K562 (cell line): Measurements from ENCODE around the gene RNF39. TPM values are rescaled to one million over a fixed set of nuclear protein-coding genes. Genes with fewer than 3 reads are reported as not detected.

Experiments used
- ATAC-seq: fragments of 200-7000 bp; cut with Tn5 transposase; 3 replicates; pipeline ENCODE4 v1.9.1; 2020; ENCODE audit warnings: moderate library complexity
- BruUV-seq: library from RNA; stranded (reverse); fragments of 400-500 nt; replicated peaks from 2 replicates; lab custom pipeline; 2021; lab: Mats Ljungman, UMichigan
- CTCF ChIA-PET: fragments of 300-600 bp; formaldehyde crosslinking; extraction: SDS; loops from one replicate; lab custom pipeline; 2021; ENCODE audit warnings: low intra/inter-chr PET ratio; lab: Yijun Ruan, JAX
- POLR2A ChIA-PET: fragments of 300-600, 350-650 bp; sonication (Branson Sonifier 250); formaldehyde crosslinking; extraction: SDS; loops from one replicate; lab custom pipeline; 2021; ENCODE audit warnings: antibody characterized with exemption, inconsistent platforms; lab: Yijun Ruan, JAX
- DNase-seq, 4 experiments: peaks; one replicate each; pipeline versions ENCODE4 v3.0.0 to v3.0.0-alpha.2; 2011 to 2018; ENCODE audit warnings: low spot score in 3 of 4, mixed read lengths in 3 of 4; ENCODE audit errors: extremely low read depth in 1 of 4
- FAIRE-seq: peaks from 2 replicates; lab custom pipeline; 2011; peaks lifted over from hg19 to GRCh38; lab: Jason Lieb, UNC
- H2AFZ ChIP-seq: 2 replicates; pipeline ENCODE4 v1.6.0; 2011; ENCODE audit warnings: low read depth, low read length, control low read depth, inconsistent platforms
- H3K27ac ChIP-seq: fragments of 200-600 bp; 3 replicates; pipeline ENCODE4 v1.8.0; 2011; ENCODE audit warnings: low read depth, mild to moderate bottlenecking, control low read depth, inconsistent platforms, low read length, moderate library complexity, mixed read lengths; ENCODE audit errors: extremely low read depth
- H3K27me3 ChIP-seq, 2 experiments: fragments of 300-600 bp in 1 of 2; 2 replicates in 1 of 2; 3 replicates in 1 of 2; pipeline versions ENCODE4 v1.6.0 to v1.8.0; 2011; ENCODE audit warnings: inconsistent platforms in 2 of 2, low read length in 2 of 2, mild to moderate bottlenecking in 1 of 2, mixed read lengths in 1 of 2, moderate library complexity in 1 of 2; ENCODE audit not compliant: control insufficient read depth in 2 of 2, insufficient read depth in 2 of 2
- H3K36me3 ChIP-seq: fragments of 300-600 bp; 3 replicates; pipeline ENCODE4 v1.8.0; 2011; ENCODE audit warnings: mild to moderate bottlenecking, low read length, inconsistent platforms; ENCODE audit not compliant: control insufficient read depth, insufficient read depth
- H3K4me1 ChIP-seq, 2 experiments: fragments of 200-600 bp in 1 of 2; replicated peaks in 1 of 2; 2 replicates in 1 of 2; 3 replicates in 1 of 2; pipeline versions ENCODE4 v1.5.1 to v1.8.0; 2011; ENCODE audit warnings: inconsistent platforms in 2 of 2, low read length in 2 of 2, mild to moderate bottlenecking in 1 of 2, mixed read lengths in 1 of 2, moderate library complexity in 1 of 2; ENCODE audit not compliant: control insufficient read depth in 2 of 2, insufficient read depth in 2 of 2
- H3K4me2 ChIP-seq: 2 replicates; pipeline ENCODE4 v1.6.1; 2011; ENCODE audit warnings: low read length, control low read depth, inconsistent platforms, mixed read lengths; ENCODE audit not compliant: insufficient read depth
- H3K4me3 ChIP-seq: fragments of 200-600 bp; sonication (generic), shearing (Covaris generic); 2 replicates; pipeline ENCODE4 v1.5.1; 2016; ENCODE audit warnings: control low read depth, inconsistent platforms
- H3K79me2 ChIP-seq: fragments of 200-600 bp; 3 replicates; pipeline ENCODE4 v1.8.0; 2011; ENCODE audit warnings: low read length, inconsistent platforms; ENCODE audit not compliant: control insufficient read depth, insufficient read depth
- H3K9ac ChIP-seq, 2 experiments: 2 replicates each; pipeline versions ENCODE4 v1.6.0 to v1.6.1; 2011; ENCODE audit warnings: low read depth in 2 of 2, low read length in 2 of 2, control low read depth in 1 of 2, inconsistent platforms in 1 of 2, mild to moderate bottlenecking in 1 of 2, mixed read lengths in 1 of 2; ENCODE audit not compliant: insufficient read depth in 1 of 2
- H3K9me1 ChIP-seq: one replicate; pipeline ENCODE4 v1.6.0; 2011; ENCODE audit warnings: inconsistent platforms, mild to moderate bottlenecking, low read length, moderate library complexity; ENCODE audit not compliant: control insufficient read depth, insufficient read depth
- H3K9me3 ChIP-seq: replicated peaks from 2 replicates; pipeline ENCODE4 v1.5.1; 2011; ENCODE audit warnings: low read depth, low read length, inconsistent platforms; ENCODE audit not compliant: control insufficient read depth, insufficient read depth
- H4K20me1 ChIP-seq: replicated peaks from 2 replicates; pipeline ENCODE4 v1.6.1; 2011; ENCODE audit warnings: low read length, inconsistent platforms, mixed read lengths; ENCODE audit not compliant: control insufficient read depth, insufficient read depth
- BCL6 ChIP-seq: fragments of 250-450 bp; sonication (Bioruptor Pico); IDR thresholded peaks from 2 replicates; pipeline ENCODE4 v1.4.0; 2020
- BHLHE40 ChIP-seq: IDR thresholded peaks from 2 replicates; pipeline ENCODE4 v1.6.1; 2011; ENCODE audit warnings: low read length, improper control_type of control experiment
- CEBPB ChIP-seq: fragments of 450-650 bp; IDR thresholded peaks from 2 replicates; pipeline ENCODE4 v1.6.1; 2016; ENCODE audit warnings: missing genetic modification characterization, missing compliant biosample characterization
- CHD4 ChIP-seq: fragments of 200-600 bp; sonication (generic); IDR thresholded peaks from 3 replicates; pipeline ENCODE4 v1.6.1; 2012; ENCODE audit warnings: low read depth, mild to moderate bottlenecking, mixed read lengths, low read length, inconsistent platforms; ENCODE audit not compliant: insufficient read depth, insufficient replicate concordance, poor library complexity, severe bottlenecking
- FIP1L1 ChIP-seq: fragments of 200-400 bp; formaldehyde crosslinking; IDR thresholded peaks from 2 replicates; pipeline ENCODE4 v1.6.1; 2018; ENCODE audit warnings: mild to moderate bottlenecking, low read depth, low read length; ENCODE audit not compliant: poor library complexity, severe bottlenecking
- FOSL1 ChIP-seq: fragments of 200-800 bp; sonication (Bioruptor generic); conservative IDR thresholded peaks from 2 replicates; pipeline ENCODE4 v1.6.1; 2016; ENCODE audit warnings: missing genetic modification characterization, missing compliant biosample characterization
- FOXK2 ChIP-seq, 2 experiments: fragments of 450-650 bp; IDR thresholded peaks in 1 of 2; conservative IDR thresholded peaks in 1 of 2; 2 replicates each; pipeline ENCODE4 v1.6.1; 2016; ENCODE audit warnings: low read depth in 2 of 2, mild to moderate bottlenecking in 1 of 2
- LEF1 ChIP-seq: fragments of 450-650 bp; IDR thresholded peaks from 2 replicates; pipeline ENCODE4 v1.6.1; 2016; ENCODE audit warnings: mild to moderate bottlenecking
- MAFG ChIP-seq: fragments of 450-650 bp; conservative IDR thresholded peaks from 2 replicates; pipeline ENCODE4 v1.6.1; 2016; ENCODE audit warnings: missing genetic modification characterization, missing compliant biosample characterization
- NCOA4 ChIP-seq: fragments of 450-650 bp; IDR thresholded peaks from 2 replicates; pipeline ENCODE4 v1.6.1; 2018; ENCODE audit warnings: mild to moderate bottlenecking; ENCODE audit not compliant: partially characterized antibody
- NCOA6 ChIP-seq: fragments of 450-650 bp; IDR thresholded peaks from 2 replicates; pipeline ENCODE4 v1.6.1; 2017; ENCODE audit warnings: mild to moderate bottlenecking
- PHF20 ChIP-seq: fragments of 450-650 bp; IDR thresholded peaks from 2 replicates; pipeline ENCODE4 v1.6.1; 2018; ENCODE audit not compliant: partially characterized antibody
- POLR2A ChIP-seq: fragments of 450-650 bp; conservative IDR thresholded peaks from 2 replicates; pipeline ENCODE4 v1.6.1; 2016
- YBX1 ChIP-seq: fragments of 450-650 bp; IDR thresholded peaks from 2 replicates; pipeline ENCODE4 v1.7.1; 2016; ENCODE audit warnings: mild to moderate bottlenecking
- ZSCAN32 ChIP-seq: fragments of 450-650 bp; formaldehyde crosslinking; IDR thresholded peaks from 2 replicates; pipeline ENCODE4 v1.4.0; 2020; ENCODE audit warnings: mild to moderate bottlenecking, moderate library complexity
- WGBS: fragments of 100-300 bp; shearing (Covaris generic); methylation state at CpG from one replicate; pipeline ENCODE4 v1.1.6; 2016; ENCODE audit warnings: low coverage, mixed read lengths; ENCODE audit not compliant: insufficient coverage; ENCODE audit errors: missing lambda C conversion rate; 5-methylcytosine and 5-hydroxymethylcytosine counted together
- in situ Hi-C: fragments of 300-500 bp; cut with MboI; formaldehyde crosslinking; loops from 4 replicates; pipeline ENCODE4 v1.15.0; 2018; ENCODE audit warnings: inconsistent platforms, mixed read lengths
- intact Hi-C: fragments of 100-400 bp; cut with micrococcal nuclease; formaldehyde crosslinking; loops from 2 replicates; pipeline ENCODE4 v1.14.2; 2022
- polyA plus RNA-seq, 8 experiments: library from polyadenylated mRNA; depleted of rRNA in 4 of 8; stranded (reverse) in 5 of 8; unstranded in 3 of 8; fragments of >200 nt; fragmentation: Nextera tagmentation in 2 of 8; fragmentation: Illumina TruSeq in 1 of 8; extraction: Ambion mirVana in 2 of 8; extraction: Trizol in 1 of 8; gene quantifications; 2 replicates each; pipeline versions ENCODE4 v1.2.1 to v1.2.3, GENCODE V29; 2011 to 2014; ENCODE audit warnings: inconsistent platforms in 1 of 8, missing spikeins in 1 of 8
- total RNA-seq, 7 experiments: library from RNA; depleted of rRNA in 6 of 7; stranded (reverse); fragments of >200 nt in 6 of 7; fragmentation: Illumina TruSeq in 2 of 7; extraction: Trizol in 2 of 7; gene quantifications; 2 replicates each; pipeline versions ENCODE4 v1.2.1 to v1.2.3, GENCODE V29; 2011 to 2021; ENCODE audit warnings: low replicate concordance in 1 of 7
- TF ChIP-seq, protein P1 (sequence below): sonication (generic); formaldehyde crosslinking; IDR thresholded peaks from 2 replicates; pipeline ENCODE4 v1.8.1; 2023; ENCODE audit warnings: mild to moderate bottlenecking, missing genetic modification reagents

Gene RNF39
- total and polyA plus RNA-seq, 9 of the 15 experiments (the other 6 are each of a cell fraction or from before 2014, with no cell fraction given) = not detected

DNA sequence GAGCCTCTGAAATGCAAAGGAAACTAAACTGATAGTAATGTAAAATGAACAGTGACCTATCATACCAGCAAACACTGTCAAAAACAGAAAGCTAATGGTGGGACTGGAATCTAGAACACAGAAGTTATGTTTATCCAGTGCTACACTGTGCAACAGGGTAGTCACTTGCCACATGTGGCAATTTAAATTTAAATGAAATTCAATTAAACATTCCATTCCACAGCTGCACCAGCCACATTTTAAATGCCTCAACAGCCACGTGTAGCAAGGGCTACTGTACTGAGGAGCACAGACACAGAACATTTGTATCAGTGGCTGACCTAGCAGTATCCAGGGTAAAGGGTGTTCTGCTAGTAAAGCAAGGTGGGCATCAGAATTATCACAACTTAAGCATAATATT, 20.1 kb downstream of the RNF39 start:
- Histone ChIP-seq H3K9me1 (no peaks in the 10 kb centered on the region), H3K27ac (no peak overlapping the region), H3K4me2 (no peak overlapping the region), H3K9ac (no peak overlapping the region), H3K9me3 (no peaks in the 10 kb centered on the region), H3K4me1 (peaks cover 0 to 7% of the 10 kb centered on the region in 2 experiments; a peak in 2 of 5 replicates), H3K79me2 (peaks cover 13% of the 10 kb centered on the region), H2AFZ (no peak overlapping the region), H3K36me3 (peaks cover 18% of the 10 kb centered on the region; the same call in 2 of the 3 replicates), H3K27me3 (no peaks in the 10 kb centered on the region), H4K20me1 (no peaks in the 10 kb centered on the region), H3K4me3 (no peak overlapping the region)
- intact Hi-C loops (no loop called here), in situ Hi-C loops (no loop called here)
- 11% methylated on average over 1 of the region's 1 CpG for WGBS
- POLR2A ChIA-PET = interaction anchor here (0.5 to 1.1 kb wide), 2 partner anchors 11 to 1568 kb away, joined by 3 read pairs; partner anchors contain the start of gene PPP1R11
- CTCF ChIA-PET = no interaction called here
- DNase-seq (no peak), FAIRE-seq (no peak), ATAC-seq (no peak)
- TF ChIP-seq FOXK2 (conservative IDR thresholded peaks at IDR 0.05 in 1 of 2, IDR thresholded peaks at IDR 0.05 in 1 of 2; ENCODE audit: low read depth in 2 of 2) = no peak
- BruUV-seq = no TSS peak

- Histone ChIP-seq H3K4me2 (no peak overlapping the region), H3K9me3 (no peaks in the 10 kb centered on the region), H4K20me1 (no peaks in the 10 kb centered on the region), H3K27ac (no peak overlapping the region), H3K9me1 (no peaks in the 10 kb centered on the region), H3K4me3 (no peak overlapping the region), H3K27me3 (no peaks in the 10 kb centered on the region), H3K36me3 (peaks cover 18% of the 10 kb centered on the region; the same call in 2 of the 3 replicates), H3K79me2 (no peaks in the 10 kb centered on the region), H3K9ac (no peak overlapping the region), H3K4me1 (no peaks in the 10 kb centered on the region), H2AFZ (no peak overlapping the region)
- WGBS = 73% methylated on average over 3 of the region's 3 CpGs
- DNase-seq (no peak), ATAC-seq (no peak), FAIRE-seq (no peak)
- in situ Hi-C loops = no loop called here
- TF ChIP-seq POLR2A (no peak), BHLHE40 (no peak), MAFG (tag) (no peak), CEBPB (tag) (no peak), FOSL1 (tag) (no peak), CHD4 (no peak), YBX1 (no peak), PHF20 (no peak), ZSCAN32 (CRISPR knock-in tag) (no peak), LEF1 (no peak), NCOA4 (no peak), FIP1L1 (no peak), NCOA6 (no peak), BCL6 (no peak)
- TF ChIP-seq, protein P1, sequence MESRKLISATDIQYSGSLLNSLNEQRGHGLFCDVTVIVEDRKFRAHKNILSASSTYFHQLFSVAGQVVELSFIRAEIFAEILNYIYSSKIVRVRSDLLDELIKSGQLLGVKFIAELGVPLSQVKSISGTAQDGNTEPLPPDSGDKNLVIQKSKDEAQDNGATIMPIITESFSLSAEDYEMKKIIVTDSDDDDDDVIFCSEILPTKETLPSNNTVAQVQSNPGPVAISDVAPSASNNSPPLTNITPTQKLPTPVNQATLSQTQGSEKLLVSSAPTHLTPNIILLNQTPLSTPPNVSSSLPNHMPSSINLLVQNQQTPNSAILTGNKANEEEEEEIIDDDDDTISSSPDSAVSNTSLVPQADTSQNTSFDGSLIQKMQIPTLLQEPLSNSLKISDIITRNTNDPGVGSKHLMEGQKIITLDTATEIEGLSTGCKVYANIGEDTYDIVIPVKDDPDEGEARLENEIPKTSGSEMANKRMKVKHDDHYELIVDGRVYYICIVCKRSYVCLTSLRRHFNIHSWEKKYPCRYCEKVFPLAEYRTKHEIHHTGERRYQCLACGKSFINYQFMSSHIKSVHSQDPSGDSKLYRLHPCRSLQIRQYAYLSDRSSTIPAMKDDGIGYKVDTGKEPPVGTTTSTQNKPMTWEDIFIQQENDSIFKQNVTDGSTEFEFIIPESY (CRISPR knock-in tag) = no peak
- no TSS peak for BruUV-seq
- POLR2A ChIA-PET = interaction anchor here (1.2 kb wide), 1 partner anchor 13 kb away, joined by 3 read pairs; the partner anchor contains the start of gene PPP1R11
- intact Hi-C loops = no loop called here
- CTCF ChIA-PET = interaction anchor here (0.6 kb wide), 1 partner anchor 405 kb away, joined by 4 read pairs; no protein-coding TSS in a partner anchor
These were observed 21.9 kb downstream of the RNF39 start for GRCh38 chr6:30053682-30054081.
